Measurements from ENCODE around the gene APOL1.

DNA sequence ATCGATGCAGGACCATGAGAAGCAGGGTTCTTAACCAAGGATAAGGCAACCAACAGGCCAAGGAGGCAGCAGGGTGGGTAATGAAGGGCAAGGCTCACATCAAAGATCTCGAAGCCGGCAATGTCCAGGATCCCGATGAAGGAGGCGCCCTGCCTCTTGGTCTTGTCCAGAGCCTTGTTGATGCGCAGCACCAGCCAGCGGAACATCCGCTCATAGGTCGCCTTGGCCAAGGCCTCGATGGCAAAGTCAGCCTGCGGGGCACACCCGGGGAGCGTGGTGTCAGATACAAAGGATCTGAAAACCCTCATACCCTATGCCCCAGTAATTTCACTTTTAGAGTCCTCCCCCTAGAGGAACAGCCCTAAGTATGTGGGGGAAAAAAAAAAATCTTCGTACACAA, 63.5 kb downstream of the APOL1 start:
- TF ChIP-seq, protein P1, sequence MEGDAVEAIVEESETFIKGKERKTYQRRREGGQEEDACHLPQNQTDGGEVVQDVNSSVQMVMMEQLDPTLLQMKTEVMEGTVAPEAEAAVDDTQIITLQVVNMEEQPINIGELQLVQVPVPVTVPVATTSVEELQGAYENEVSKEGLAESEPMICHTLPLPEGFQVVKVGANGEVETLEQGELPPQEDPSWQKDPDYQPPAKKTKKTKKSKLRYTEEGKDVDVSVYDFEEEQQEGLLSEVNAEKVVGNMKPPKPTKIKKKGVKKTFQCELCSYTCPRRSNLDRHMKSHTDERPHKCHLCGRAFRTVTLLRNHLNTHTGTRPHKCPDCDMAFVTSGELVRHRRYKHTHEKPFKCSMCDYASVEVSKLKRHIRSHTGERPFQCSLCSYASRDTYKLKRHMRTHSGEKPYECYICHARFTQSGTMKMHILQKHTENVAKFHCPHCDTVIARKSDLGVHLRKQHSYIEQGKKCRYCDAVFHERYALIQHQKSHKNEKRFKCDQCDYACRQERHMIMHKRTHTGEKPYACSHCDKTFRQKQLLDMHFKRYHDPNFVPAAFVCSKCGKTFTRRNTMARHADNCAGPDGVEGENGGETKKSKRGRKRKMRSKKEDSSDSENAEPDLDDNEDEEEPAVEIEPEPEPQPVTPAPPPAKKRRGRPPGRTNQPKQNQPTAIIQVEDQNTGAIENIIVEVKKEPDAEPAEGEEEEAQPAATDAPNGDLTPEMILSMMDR (IDR thresholded peaks at IDR 0.05): no peak
- no peak for TF ChIP-seq POLR2AphosphoS5 (IDR thresholded peaks at IDR 0.05)

Data from prostate gland (tissue), 2 donors.